Endothelial cell of umbilical vein (primary cell): Measurements from ENCODE around the gene LRP3. TPM values are rescaled to one million over a fixed set of nuclear protein-coding genes. Genes with fewer than 3 reads are reported as not detected.

Experiments
- BruUV-seq: library from RNA; stranded (reverse); fragments of 400-500 nt; replicated peaks from 2 replicates; lab custom pipeline; 2021; lab: Mats Ljungman, UMichigan
- CTCF ChIA-PET: fragments of 300-600, 350-600 bp; sonication (Branson Sonifier 250); formaldehyde crosslinking; loops from one replicate; lab custom pipeline; 2021; ENCODE audit warnings: antibody characterized with exemption, inconsistent platforms; lab: Charles Lee
- POLR2A ChIA-PET: fragments of 300-600, 350-600 bp; sonication (Branson Sonifier 250); formaldehyde crosslinking; loops from one replicate; lab custom pipeline; 2021; ENCODE audit warnings: antibody characterized with exemption, inconsistent platforms; lab: Charles Lee
- DNase-seq: peaks from one replicate; pipeline ENCODE4 v3.0.0-alpha.2; 2011; ENCODE audit warnings: low read depth, low spot score
- FAIRE-seq: peaks from 2 replicates; lab custom pipeline; 2011; peaks lifted over from hg19 to GRCh38; lab: Jason Lieb, UNC
- H2AFZ ChIP-seq: 2 replicates; pipeline ENCODE4 v1.6.0; 2012; ENCODE audit warnings: low read depth, low read length, control low read depth, inconsistent platforms
- H3K27ac ChIP-seq: 2 replicates; pipeline ENCODE4 v1.5.1; 2011; ENCODE audit warnings: low read depth, mild to moderate bottlenecking, control low read depth, low read length, moderate library complexity; ENCODE audit not compliant: insufficient read depth
- H3K27me3 ChIP-seq, 2 experiments: 2 replicates each; pipeline versions ENCODE4 v1.6.0 to v1.6.1; 2011; ENCODE audit warnings: low read length in 2 of 2, mixed read lengths in 1 of 2; ENCODE audit not compliant: control insufficient read depth in 2 of 2, insufficient read depth in 2 of 2
- H3K36me3 ChIP-seq, 2 experiments: 2 replicates in 1 of 2; 3 replicates in 1 of 2; pipeline ENCODE4 v1.5.1; 2011; ENCODE audit warnings: low read length in 2 of 2, mild to moderate bottlenecking in 1 of 2, moderate library complexity in 1 of 2; ENCODE audit not compliant: control insufficient read depth in 2 of 2, insufficient read depth in 2 of 2; ENCODE audit errors: extremely low read depth in 1 of 2
- H3K4me1 ChIP-seq: 3 replicates; pipeline ENCODE4 v1.5.1; 2011; ENCODE audit warnings: mild to moderate bottlenecking, low read length; ENCODE audit not compliant: control insufficient read depth, insufficient read depth; ENCODE audit errors: extremely low read depth
- H3K4me2 ChIP-seq: 2 replicates; pipeline ENCODE4 v1.6.1; 2011; ENCODE audit warnings: low read length, control low read depth, mixed read lengths; ENCODE audit not compliant: insufficient read depth
- H3K4me3 ChIP-seq, 3 experiments: fragments of 200-600 bp in 1 of 3; sonication (generic), shearing (Covaris generic) in 1 of 3; replicated peaks in 1 of 3; 2 replicates each; pipeline ENCODE4 v1.5.1; 2011 to 2016; ENCODE audit warnings: control low read depth in 3 of 3, low read length in 3 of 3, mild to moderate bottlenecking in 2 of 3, inconsistent platforms in 1 of 3, low read depth in 1 of 3, moderate library complexity in 1 of 3; ENCODE audit not compliant: insufficient read depth in 1 of 3
- H3K79me2 ChIP-seq: 2 replicates; pipeline ENCODE4 v1.6.0; 2012; ENCODE audit warnings: low read length, inconsistent platforms; ENCODE audit not compliant: control insufficient read depth, insufficient read depth
- H3K9ac ChIP-seq: replicated peaks from 2 replicates; pipeline ENCODE3; 2011; ENCODE audit warnings: low read length, control low read depth; ENCODE audit not compliant: insufficient read depth; ENCODE audit errors: extremely low read depth
- H3K9me1 ChIP-seq: replicated peaks from 3 replicates; pipeline ENCODE4 v1.6.0; 2011; ENCODE audit warnings: mild to moderate bottlenecking, low read length; ENCODE audit not compliant: control insufficient read depth, insufficient read depth; ENCODE audit errors: extremely low read depth
- H3K9me3 ChIP-seq: replicated peaks from 2 replicates; pipeline ENCODE4 v1.5.1; 2012; ENCODE audit warnings: low read length, inconsistent platforms; ENCODE audit not compliant: control insufficient read depth, insufficient read depth
- H4K20me1 ChIP-seq: replicated peaks from 2 replicates; pipeline ENCODE3; 2011; ENCODE audit warnings: mild to moderate bottlenecking, low read length; ENCODE audit not compliant: control insufficient read depth, insufficient read depth; ENCODE audit errors: extremely low read depth
- EZH2 ChIP-seq: IDR thresholded peaks from 2 replicates; pipeline ENCODE4 v1.6.1; 2012; ENCODE audit warnings: borderline replicate concordance, low read depth, mild to moderate bottlenecking, moderate library complexity, low read length, inconsistent platforms; ENCODE audit not compliant: severe bottlenecking
- FOS ChIP-seq: IDR thresholded peaks from 2 replicates; pipeline ENCODE4 v1.6.1; 2011; ENCODE audit warnings: mild to moderate bottlenecking, low read length, moderate library complexity, borderline replicate concordance; ENCODE audit not compliant: insufficient read depth
- GATA2 ChIP-seq: IDR thresholded peaks from 2 replicates; pipeline ENCODE4 v1.7.0; 2011; ENCODE audit warnings: low read depth, mild to moderate bottlenecking, moderate library complexity, mixed read lengths, low read length; ENCODE audit not compliant: insufficient read length, insufficient read depth
- JUN ChIP-seq: IDR thresholded peaks from 2 replicates; pipeline ENCODE4 v1.6.1; 2011; ENCODE audit warnings: borderline replicate concordance, low read depth; ENCODE audit not compliant: insufficient read length, insufficient read depth
- MAX ChIP-seq: IDR thresholded peaks from 2 replicates; pipeline ENCODE4 v1.6.1; 2011; ENCODE audit not compliant: insufficient read depth, insufficient read length
- MYC ChIP-seq: IDR thresholded peaks from one replicate; pipeline ENCODE4 v1.6.1; 2011; ENCODE audit warnings: mild to moderate bottlenecking, low read depth, low read length
- POLR2A ChIP-seq: IDR thresholded peaks from 2 replicates; pipeline ENCODE4 v1.6.1; 2012; ENCODE audit warnings: low read depth, mild to moderate bottlenecking, control low read depth, low read length
- POLR2AphosphoS5 ChIP-seq: IDR thresholded peaks from 2 replicates; pipeline ENCODE4 v1.6.1; 2012; ENCODE audit warnings: low read depth, mild to moderate bottlenecking, control low read depth, low read length, moderate library complexity; ENCODE audit not compliant: insufficient read depth
- dilution Hi-C: fragments of 300-500 bp; cut with MboI; formaldehyde crosslinking; loops from one replicate; pipeline ENCODE4 v1.15.0; 2019; ENCODE audit warnings: low sequenced_read_pairs; ENCODE audit not compliant: extremely low pct_ligation_motif_present
- intact Hi-C: fragments of 100-400 bp; cut with micrococcal nuclease; formaldehyde crosslinking; loops from one replicate; pipeline ENCODE4 v1.10.0; 2022
- polyA plus RNA-seq, 4 experiments: library from polyadenylated mRNA; depleted of rRNA in 3 of 4; stranded (reverse) in 3 of 4; unstranded in 1 of 4; fragments of >200 nt; gene quantifications; 2 replicates each; pipeline versions ENCODE4 v1.2.1 to v1.2.3, GENCODE V29; 2011 to 2012; ENCODE audit warnings: missing spikeins in 1 of 4
- total RNA-seq: library from RNA; stranded (reverse); gene quantifications from 2 replicates; pipeline ENCODE4 v1.2.3, GENCODE V29; 2021
- TF ChIP-seq, protein P1 (sequence below), 2 donors: IDR thresholded peaks; 1 replicate in 1 of 2; 2 replicates in 1 of 2; pipeline ENCODE4 v1.5.1; 2011; ENCODE audit warnings: low read length in 2 of 2, mild to moderate bottlenecking in 2 of 2, moderate library complexity in 2 of 2, control low read depth in 1 of 2, inconsistent platforms in 1 of 2, low read depth in 1 of 2; ENCODE audit not compliant: insufficient read depth in 1 of 2; ENCODE audit errors: extremely low read depth in 1 of 2

LRP3 gene
- total and polyA plus RNA-seq, 2 donors (not counting 3 experiments of a cell fraction or from before 2014, with no cell fraction given) = 14.3 to 19.4 TPM

DNA sequence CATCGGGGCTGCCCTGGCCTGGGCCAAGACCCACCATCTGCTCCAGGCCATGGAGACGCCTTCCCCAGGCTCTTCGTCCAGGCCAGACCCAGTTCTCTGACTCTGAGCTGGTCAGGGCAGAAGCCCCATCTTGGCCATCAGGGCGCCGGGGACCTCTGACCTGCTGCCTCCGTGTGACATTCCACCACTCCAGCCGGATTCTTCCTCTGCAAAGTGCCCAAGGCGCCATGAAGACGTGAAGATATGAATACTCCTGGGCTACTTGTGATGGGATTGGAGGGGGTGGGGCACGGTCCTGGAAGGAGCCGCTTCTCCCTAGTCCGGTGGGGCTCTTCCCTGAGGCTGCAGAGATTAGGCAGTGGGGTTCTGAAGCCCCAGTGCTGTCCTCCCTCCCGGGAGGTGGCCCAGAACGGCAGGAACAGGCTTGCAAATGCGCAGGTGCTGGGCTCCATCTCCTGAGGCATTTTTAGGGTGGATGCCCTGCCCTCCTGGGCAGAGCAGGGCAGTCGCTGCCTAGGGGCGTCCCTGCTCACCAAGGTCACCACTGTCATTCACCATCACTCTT is 57.5 kb downstream of the LRP3 start:
- POLR2A ChIA-PET = no interaction called here
- no peak overlapping the region for H2AFZ ChIP-seq
- TF ChIP-seq FOS = no peak
- TF ChIP-seq EZH2 = no peak
- no peak for TF ChIP-seq POLR2AphosphoS5
- no peak for TF ChIP-seq MAX
- TF ChIP-seq, protein P1, sequence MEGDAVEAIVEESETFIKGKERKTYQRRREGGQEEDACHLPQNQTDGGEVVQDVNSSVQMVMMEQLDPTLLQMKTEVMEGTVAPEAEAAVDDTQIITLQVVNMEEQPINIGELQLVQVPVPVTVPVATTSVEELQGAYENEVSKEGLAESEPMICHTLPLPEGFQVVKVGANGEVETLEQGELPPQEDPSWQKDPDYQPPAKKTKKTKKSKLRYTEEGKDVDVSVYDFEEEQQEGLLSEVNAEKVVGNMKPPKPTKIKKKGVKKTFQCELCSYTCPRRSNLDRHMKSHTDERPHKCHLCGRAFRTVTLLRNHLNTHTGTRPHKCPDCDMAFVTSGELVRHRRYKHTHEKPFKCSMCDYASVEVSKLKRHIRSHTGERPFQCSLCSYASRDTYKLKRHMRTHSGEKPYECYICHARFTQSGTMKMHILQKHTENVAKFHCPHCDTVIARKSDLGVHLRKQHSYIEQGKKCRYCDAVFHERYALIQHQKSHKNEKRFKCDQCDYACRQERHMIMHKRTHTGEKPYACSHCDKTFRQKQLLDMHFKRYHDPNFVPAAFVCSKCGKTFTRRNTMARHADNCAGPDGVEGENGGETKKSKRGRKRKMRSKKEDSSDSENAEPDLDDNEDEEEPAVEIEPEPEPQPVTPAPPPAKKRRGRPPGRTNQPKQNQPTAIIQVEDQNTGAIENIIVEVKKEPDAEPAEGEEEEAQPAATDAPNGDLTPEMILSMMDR (IDR thresholded peaks at IDR 0.05; ENCODE audit: extremely low read depth in 1 of 2, insufficient read depth in 1 of 2, low read depth in 1 of 2, low read length in 2 of 2) = no peak
- TF ChIP-seq GATA2 = no peak
- TF ChIP-seq POLR2A = no peak
- no peak for TF ChIP-seq MYC
- no peak for TF ChIP-seq JUN
- DNase-seq (no peak), FAIRE-seq (no peak)
- dilution Hi-C loops = no loop called here
- H3K9ac ChIP-seq = no peak overlapping the region
- CTCF ChIA-PET = no interaction called here
- no peaks in the 10 kb centered on the region for H3K9me3 ChIP-seq
- H3K79me2 ChIP-seq = no peaks in the 10 kb centered on the region
- no peaks in the 10 kb centered on the region for H4K20me1 ChIP-seq
- H3K9me1 ChIP-seq = no peaks in the 10 kb centered on the region
- no peaks in the 10 kb centered on the region for H3K36me3 ChIP-seq
- intact Hi-C loops = no loop called here
- no peak overlapping the region for H3K4me2 ChIP-seq
- no peaks in the 10 kb centered on the region for H3K27me3 ChIP-seq
- H3K4me3 ChIP-seq = no peak overlapping the region
- no peak overlapping the region for H3K27ac ChIP-seq
- no peaks in the 10 kb centered on the region for H3K4me1 ChIP-seq
- no TSS peak for BruUV-seq
